Measurements from ENCODE around the gene GINS2.

DNA sequence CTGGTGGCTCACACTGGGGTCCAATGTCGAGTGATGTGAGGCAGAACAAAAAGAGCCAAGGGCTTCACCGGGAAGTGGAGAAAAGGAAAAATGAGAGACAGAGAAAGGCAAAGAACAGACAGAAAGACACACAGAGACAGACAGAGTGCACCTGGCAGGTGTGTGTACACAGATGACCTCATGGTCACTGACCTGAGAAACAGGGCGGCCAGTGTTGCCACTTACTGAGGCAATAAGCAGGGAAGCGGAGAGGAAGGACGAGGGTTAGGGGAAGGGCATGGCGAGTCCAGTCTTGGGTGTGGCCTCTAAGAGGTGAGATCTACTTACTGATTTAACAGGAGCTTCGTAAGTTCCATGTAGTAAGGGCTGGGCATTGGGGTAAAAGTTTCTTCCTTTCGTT lies 7.5 kb downstream of the GINS2 start:
- TF ChIP-seq ESRRG (CRISPR knock-in tag; IDR thresholded peaks at IDR 0.05) (no peak), ZNF70 (CRISPR knock-in tag; IDR thresholded peaks at IDR 0.05) (no peak), ARNTL (CRISPR knock-in tag; IDR thresholded peaks at IDR 0.05; ENCODE audit: borderline replicate concordance, low read depth) (no peak)
- TF ChIP-seq, protein P1, sequence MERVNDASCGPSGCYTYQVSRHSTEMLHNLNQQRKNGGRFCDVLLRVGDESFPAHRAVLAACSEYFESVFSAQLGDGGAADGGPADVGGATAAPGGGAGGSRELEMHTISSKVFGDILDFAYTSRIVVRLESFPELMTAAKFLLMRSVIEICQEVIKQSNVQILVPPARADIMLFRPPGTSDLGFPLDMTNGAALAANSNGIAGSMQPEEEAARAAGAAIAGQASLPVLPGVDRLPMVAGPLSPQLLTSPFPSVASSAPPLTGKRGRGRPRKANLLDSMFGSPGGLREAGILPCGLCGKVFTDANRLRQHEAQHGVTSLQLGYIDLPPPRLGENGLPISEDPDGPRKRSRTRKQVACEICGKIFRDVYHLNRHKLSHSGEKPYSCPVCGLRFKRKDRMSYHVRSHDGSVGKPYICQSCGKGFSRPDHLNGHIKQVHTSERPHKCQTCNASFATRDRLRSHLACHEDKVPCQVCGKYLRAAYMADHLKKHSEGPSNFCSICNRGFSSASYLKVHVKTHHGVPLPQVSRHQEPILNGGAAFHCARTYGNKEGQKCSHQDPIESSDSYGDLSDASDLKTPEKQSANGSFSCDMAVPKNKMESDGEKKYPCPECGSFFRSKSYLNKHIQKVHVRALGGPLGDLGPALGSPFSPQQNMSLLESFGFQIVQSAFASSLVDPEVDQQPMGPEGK (CRISPR knock-in tag; IDR thresholded peaks at IDR 0.05; ENCODE audit: borderline replicate concordance) = no peak
